H1 (cell line): ENCODE data around the gene FARS2. TPM values are rescaled to one million over a fixed set of nuclear protein-coding genes. Genes with fewer than 3 reads are reported as not detected.

Source experiments
- CTCF ChIA-PET: fragments of 300-600 bp; sonication (Branson Sonifier 250); formaldehyde crosslinking; loops from one replicate; lab custom pipeline; 2021; ENCODE audit not compliant: partially characterized antibody; lab: Charles Lee
- POLR2A ChIA-PET: fragments of 300-600 bp; sonication (Branson Sonifier 250); formaldehyde crosslinking; loops from one replicate; lab custom pipeline; 2021; ENCODE audit warnings: inconsistent platforms; ENCODE audit not compliant: partially characterized antibody; lab: Charles Lee
- DNase-seq, 2 experiments: peaks; one replicate each; pipeline versions ENCODE4 v3.0.0 to v3.0.0-alpha.2; 2010 to 2022; ENCODE audit warnings: low spot score in 2 of 2, low read depth in 1 of 2, mixed read lengths in 1 of 2
- FAIRE-seq: peaks from 2 replicates; lab custom pipeline; 2011; peaks lifted over from hg19 to GRCh38; lab: Jason Lieb, UNC
- H2AFZ ChIP-seq: 2 replicates; pipeline ENCODE4 v1.8.1; 2012; ENCODE audit warnings: low read length, inconsistent platforms
- H2AK5ac ChIP-seq: 2 replicates; pipeline ENCODE4 v1.6.1; 2013; ENCODE audit warnings: low read depth, low read length
- H2BK120ac ChIP-seq: replicated peaks from 2 replicates; pipeline ENCODE3; 2013; ENCODE audit warnings: low read depth, low read length, inconsistent platforms
- H2BK12ac ChIP-seq: 2 replicates; pipeline ENCODE4 v1.6.1; 2013; ENCODE audit warnings: low read depth, low read length
- H2BK15ac ChIP-seq: 2 replicates; pipeline ENCODE4 v1.6.1; 2013; ENCODE audit warnings: low read length
- H2BK20ac ChIP-seq: 2 replicates; pipeline ENCODE4 v1.6.1; 2013; ENCODE audit warnings: low read length
- H2BK5ac ChIP-seq: 2 replicates; pipeline ENCODE4 v1.6.1; 2013; ENCODE audit warnings: low read depth, low read length
- H3K14ac ChIP-seq: 2 replicates; pipeline ENCODE4 v1.6.1; 2013; ENCODE audit warnings: inconsistent platforms; ENCODE audit not compliant: insufficient read length
- H3K18ac ChIP-seq: 2 replicates; pipeline ENCODE4 v1.6.1; 2013; ENCODE audit warnings: low read length; ENCODE audit errors: extremely low read depth
- H3K23ac ChIP-seq: 2 replicates; pipeline ENCODE4 v1.6.1; 2013; ENCODE audit warnings: inconsistent platforms; ENCODE audit not compliant: insufficient read length
- H3K23me2 ChIP-seq: 2 replicates; pipeline ENCODE4 v1.6.1; 2013; ENCODE audit warnings: low read depth, low read length
- H3K27ac ChIP-seq: 2 replicates; pipeline ENCODE4 v1.6.1; 2011; ENCODE audit warnings: low read depth, low read length, inconsistent platforms
- H3K27me3 ChIP-seq, 4 experiments: replicated peaks in 1 of 4; 1 replicate in 1 of 4; 2 replicates in 3 of 4; pipeline versions ENCODE4 v1.6.1 to v1.8.1; 2011 to 2013; ENCODE audit warnings: low read length in 3 of 4, mild to moderate bottlenecking in 3 of 4, inconsistent platforms in 2 of 4, mixed read lengths in 2 of 4, moderate library complexity in 1 of 4; ENCODE audit not compliant: control insufficient read depth in 3 of 4, insufficient read depth in 3 of 4; ENCODE audit errors: extremely low read depth in 1 of 4
- H3K36me3 ChIP-seq, 4 experiments: 2 replicates each; pipeline versions ENCODE4 v1.6.1 to v1.8.1; 2011 to 2013; ENCODE audit warnings: mild to moderate bottlenecking in 4 of 4, low read length in 3 of 4, moderate library complexity in 2 of 4, control low read depth in 1 of 4, inconsistent platforms in 1 of 4; ENCODE audit not compliant: insufficient read depth in 4 of 4, control insufficient read depth in 2 of 4
- H3K4ac ChIP-seq: replicated peaks from 2 replicates; pipeline ENCODE3; 2013; ENCODE audit warnings: low read length, low read depth, mixed read lengths, inconsistent platforms; ENCODE audit not compliant: insufficient read length
- H3K4me1 ChIP-seq, 4 experiments: replicated peaks in 1 of 4; 1 replicate in 1 of 4; 2 replicates in 3 of 4; pipeline versions ENCODE4 v1.6.1 to v1.8.1; 2011 to 2013; ENCODE audit warnings: low read length in 3 of 4, inconsistent platforms in 2 of 4, mixed read lengths in 1 of 4; ENCODE audit not compliant: insufficient read depth in 4 of 4, control insufficient read depth in 3 of 4
- H3K4me2 ChIP-seq, 2 experiments: 2 replicates each; pipeline versions ENCODE4 v1.6.1 to v1.8.1; 2011 to 2013; ENCODE audit warnings: low read depth in 2 of 2, low read length in 2 of 2, control low read depth in 1 of 2, inconsistent platforms in 1 of 2, mild to moderate bottlenecking in 1 of 2; ENCODE audit not compliant: insufficient read depth in 1 of 2
- H3K4me3 ChIP-seq, 4 experiments: fragments of 200-600, 300-600 bp in 1 of 4; sonication (generic), shearing (Covaris generic), sonication (Bioruptor Twin) in 1 of 4; 2 replicates each; pipeline versions ENCODE4 v1.5.1 to v1.8.1; 2011 to 2016; ENCODE audit warnings: low read length in 4 of 4, low read depth in 3 of 4, control low read depth in 2 of 4, inconsistent platforms in 2 of 4, mild to moderate bottlenecking in 2 of 4, mixed read lengths in 1 of 4, moderate library complexity in 1 of 4; ENCODE audit not compliant: insufficient read depth in 2 of 4; ENCODE audit errors: extremely low read depth in 1 of 4
- H3K56ac ChIP-seq: replicated peaks from 2 replicates; pipeline ENCODE3; 2013; ENCODE audit warnings: low read depth, mild to moderate bottlenecking, mixed read lengths, low read length, inconsistent platforms; ENCODE audit not compliant: insufficient read length
- H3K79me1 ChIP-seq: 2 replicates; pipeline ENCODE4 v1.6.1; 2013; ENCODE audit warnings: low read depth, low read length, control low read depth
- H3K79me2 ChIP-seq, 2 experiments: 2 replicates each; pipeline versions ENCODE4 v1.6.1 to v1.8.1; 2012 to 2013; ENCODE audit warnings: low read length in 2 of 2, mild to moderate bottlenecking in 2 of 2, inconsistent platforms in 1 of 2; ENCODE audit not compliant: insufficient read depth in 2 of 2, control insufficient read depth in 1 of 2
- H3K9ac ChIP-seq, 4 experiments: replicated peaks in 1 of 4; 1 replicate in 1 of 4; 2 replicates in 3 of 4; pipeline versions ENCODE4 v1.6.1 to v1.8.1; 2011 to 2013; ENCODE audit warnings: low read depth in 3 of 4, low read length in 3 of 4, control low read depth in 2 of 4, mild to moderate bottlenecking in 2 of 4, moderate library complexity in 2 of 4, inconsistent platforms in 1 of 4; ENCODE audit errors: extremely low read depth in 1 of 4
- H3K9me3 ChIP-seq, 2 experiments: 2 replicates each; pipeline versions ENCODE4 v1.6.1 to v1.8.1; 2012 to 2013; ENCODE audit warnings: mild to moderate bottlenecking in 2 of 2, moderate library complexity in 2 of 2, control low read depth in 1 of 2, inconsistent platforms in 1 of 2, low read depth in 1 of 2, low read length in 1 of 2, mixed read lengths in 1 of 2; ENCODE audit not compliant: insufficient read depth in 2 of 2
- H4K20me1 ChIP-seq, 2 experiments: replicated peaks in 1 of 2; 2 replicates each; pipeline versions ENCODE3 to v1.8.1; 2011 to 2013; ENCODE audit warnings: inconsistent platforms in 2 of 2, low read length in 2 of 2, mild to moderate bottlenecking in 1 of 2; ENCODE audit not compliant: insufficient read depth in 2 of 2, control insufficient read depth in 1 of 2
- H4K5ac ChIP-seq: 2 replicates; pipeline ENCODE4 v1.6.1; 2013; ENCODE audit warnings: low read length, low read depth, mixed read lengths, inconsistent platforms; ENCODE audit not compliant: insufficient read length
- H4K8ac ChIP-seq: 2 replicates; pipeline ENCODE4 v1.8.0; 2013; ENCODE audit warnings: mild to moderate bottlenecking, moderate library complexity, low read length, inconsistent platforms; ENCODE audit not compliant: insufficient read depth; ENCODE audit errors: extremely low read depth
- H4K91ac ChIP-seq: replicated peaks from 2 replicates; pipeline ENCODE3; 2013; ENCODE audit warnings: low read length, mixed read lengths, inconsistent platforms; ENCODE audit not compliant: insufficient read length
- CBX8 ChIP-seq: fragments of 300-800, 300-1000 bp; sonication (generic); IDR thresholded peaks from 2 replicates; pipeline ENCODE4 v1.7.1; 2016; ENCODE audit warnings: low read depth, low read length, borderline replicate concordance
- CHD1 ChIP-seq: IDR thresholded peaks from 2 replicates; pipeline ENCODE4 v1.6.1; 2012; ENCODE audit warnings: low read depth, low read length, improper control_type of control experiment
- EGR1 ChIP-seq: IDR thresholded peaks from 2 replicates; pipeline ENCODE4 v1.6.1; 2011; ENCODE audit warnings: low read depth, low read length, borderline replicate concordance
- EP300 ChIP-seq, 2 experiments: IDR thresholded peaks; 1 replicate in 1 of 2; 2 replicates in 1 of 2; pipeline ENCODE4 v1.6.1; 2011 to 2012; ENCODE audit warnings: low read depth in 2 of 2, low read length in 2 of 2, mild to moderate bottlenecking in 2 of 2, borderline replicate concordance in 1 of 2, inconsistent platforms in 1 of 2, moderate library complexity in 1 of 2
- GABPA ChIP-seq: IDR thresholded peaks from 2 replicates; pipeline ENCODE4 v1.6.1; 2011; ENCODE audit warnings: mild to moderate bottlenecking, low read length, moderate library complexity, borderline replicate concordance; ENCODE audit not compliant: insufficient read depth
- SUZ12 ChIP-seq: fragments of 200-600 bp; sonication (generic); IDR thresholded peaks from 2 replicates; pipeline ENCODE4 v1.6.1; 2012; ENCODE audit warnings: mild to moderate bottlenecking, inconsistent platforms, low read length, moderate library complexity, mixed read lengths
- TAF1 ChIP-seq: IDR thresholded peaks from 2 replicates; pipeline ENCODE4 v1.6.1; 2011; ENCODE audit warnings: mild to moderate bottlenecking, low read depth, low read length
- ZNF274 ChIP-seq: IDR thresholded peaks from 2 replicates; pipeline ENCODE4 v1.7.0; 2012; ENCODE audit warnings: low read length, borderline replicate concordance; ENCODE audit errors: extremely low read depth
- WGBS, 2 experiments: shearing (Covaris generic) in 1 of 2; methylation state at CpG; one replicate each; pipeline versions ENCODE4 v1.1.6 to v1.1.7; 2013 to 2015; ENCODE audit warnings: low lambda C conversion rate in 2 of 2, mixed read lengths in 2 of 2, inconsistent platforms in 1 of 2, low coverage in 1 of 2, missing lambda C conversion rate in 1 of 2; ENCODE audit not compliant: insufficient replicate concordance in 2 of 2, insufficient coverage in 1 of 2, insufficient read length in 1 of 2; ENCODE audit errors: extremely low coverage in 1 of 2, missing lambda C conversion rate in 1 of 2; 5-methylcytosine and 5-hydroxymethylcytosine counted together
- polyA plus RNA-seq, 7 experiments: library from polyadenylated mRNA; depleted of rRNA in 3 of 7; stranded (reverse) in 5 of 7; unstranded in 2 of 7; fragments of >200 nt in 5 of 7; fragments of 200-250 nt in 2 of 7; gene quantifications; 1 replicate in 5 of 7; 2 replicates in 1 of 7; 4 replicates in 1 of 7; pipeline versions ENCODE4 v1.2.1 to v1.2.3, GENCODE V29; 2011 to 2013; ENCODE audit warnings: missing spikeins in 2 of 7, mixed read lengths in 2 of 7
- total RNA-seq: library from RNA; stranded (reverse); fragmentation: NEBNext Ultra II Directional; extraction: Animal tissue kit (Norgen Biotek cat#: 25700); gene quantifications from 2 replicates; pipeline ENCODE4 v1.2.1, GENCODE V29; 2021
- TF ChIP-seq, protein P1 (sequence below): IDR thresholded peaks from 2 replicates; pipeline ENCODE4 v1.6.1; 2012; ENCODE audit warnings: low read length, inconsistent platforms

Gene FARS2
- total and polyA plus RNA-seq, 2 of the 8 experiments (the other 6 are each of a cell fraction or from before 2014, with no cell fraction given) = 11.7 to 14.4 TPM

DNA sequence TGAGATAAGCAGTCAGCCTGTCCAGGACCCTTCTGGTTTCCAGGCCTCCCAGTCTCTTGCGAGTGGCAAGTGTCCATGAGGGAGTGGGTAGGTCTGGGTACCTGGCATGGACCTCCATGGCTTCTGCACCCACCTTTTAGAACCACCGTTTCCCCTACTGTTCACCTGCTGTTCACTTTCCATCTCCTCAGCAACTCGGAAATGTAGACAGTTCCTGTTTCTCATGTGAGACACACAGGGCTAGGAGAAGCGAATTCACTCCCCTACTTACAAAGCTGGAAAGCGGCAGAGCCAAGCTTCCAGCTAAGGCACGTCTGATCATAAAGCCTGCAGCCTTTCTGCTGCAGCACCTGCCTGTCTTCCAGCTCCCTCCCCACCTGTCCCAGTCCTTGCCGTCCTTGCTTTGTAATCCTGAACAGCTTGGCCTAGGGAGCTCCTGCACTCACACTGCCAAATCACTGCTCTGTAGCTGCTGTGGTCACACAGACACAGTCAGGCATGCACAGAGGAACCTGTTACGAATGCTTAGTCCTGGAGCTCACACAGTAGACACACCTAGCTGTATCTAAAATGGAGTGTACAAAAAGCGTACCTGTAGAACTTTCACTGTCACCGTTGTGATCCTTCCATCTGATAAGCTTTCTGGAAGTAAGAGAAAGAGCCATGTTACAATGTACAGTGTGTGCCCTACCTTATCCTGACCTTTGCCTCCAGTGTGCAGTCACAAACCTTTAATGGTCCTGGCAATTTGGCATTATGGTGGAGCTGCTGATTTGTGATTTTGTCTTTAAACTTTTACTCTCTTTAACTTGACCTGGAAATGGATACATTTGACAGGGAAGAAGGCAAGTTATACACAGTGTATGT, 451.3 kb downstream of the FARS2 start:
- Histone ChIP-seq H2BK15ac (no peak overlapping the region), H3K4me3 (0 out of 8 replicates have a peak overlapping the region, but pooled peaks of 1 of the 4 experiments have one; percentile 2), H3K36me3 (peaks cover 0 to 3% (median 0%) of the 10 kb centered on the region in 4 experiments; a peak in 1 of 8 replicates), H3K4me2 (peak overlapping the region in 1 of 2 experiments; percentile 55; a peak in 2 of 4 replicates), H2BK12ac (peak overlapping the region; percentile 52; the same call in 1 of the 2 replicates), H3K4me1 (peaks cover 2 to 13% (median 8%) of the 10 kb centered on the region in 4 experiments; a peak in 5 of 7 replicates), H2AFZ (no peak overlapping the region), H3K56ac (no peak overlapping the region), H3K23me2 (no peaks in the 10 kb centered on the region), H3K18ac (no peak overlapping the region; the same call in 1 of the 2 replicates), H2BK120ac (peak overlapping the region; percentile 57), H3K79me1 (no peaks in the 10 kb centered on the region), H4K91ac (no peak overlapping the region), H2AK5ac (0 out of 2 replicates have a peak overlapping the region, but pooled peaks have one; percentile 1), H4K8ac (no peak overlapping the region), H3K27ac (no peak overlapping the region), H4K20me1 (no peaks in the 10 kb centered on the region), H3K27me3 (no peaks in the 10 kb centered on the region), H4K5ac (no peak overlapping the region), H2BK5ac (no peak overlapping the region), H3K4ac (no peak overlapping the region), H3K14ac (no peak overlapping the region), H3K23ac (no peak overlapping the region), H3K79me2 (no peaks in the 10 kb centered on the region), H2BK20ac (no peak overlapping the region; the same call in 1 of the 2 replicates), H3K9ac (no peak overlapping the region; a peak in 1 of 7 replicates), H3K9me3 (peaks cover 5 to 7% of the 10 kb centered on the region in 2 experiments; a peak in 3 of 4 replicates)
- CTCF ChIA-PET = interaction anchor here (0.9 to 1.5 kb wide), 6 partner anchors 19 to 290 kb away, joined by 3 to 6 read pairs (median 4); no protein-coding TSS in a partner anchor
- 77% methylated on average over 10 of the region's 10 CpGs; no CpG with 5 or more reads in 1 of the 2 experiments for WGBS, 2 experiments
- FAIRE-seq (no peak), DNase-seq (no peak)
- POLR2A ChIA-PET = interaction anchor here (0.8 kb wide), 1 partner anchor 792 kb away, joined by 3 read pairs; no protein-coding TSS in a partner anchor
- no peak for TF ChIP-seq EP300 (IDR thresholded peaks at IDR 0.05; ENCODE audit: borderline replicate concordance in 1 of 2, low read depth in 2 of 2, low read length in 2 of 2)
- no peak for TF ChIP-seq TAF1
- no peak for TF ChIP-seq GABPA
- no peak for TF ChIP-seq CHD1
- no peak for TF ChIP-seq SUZ12
- TF ChIP-seq CBX8 = no peak
- no peak for TF ChIP-seq EGR1
- TF ChIP-seq, protein P1, sequence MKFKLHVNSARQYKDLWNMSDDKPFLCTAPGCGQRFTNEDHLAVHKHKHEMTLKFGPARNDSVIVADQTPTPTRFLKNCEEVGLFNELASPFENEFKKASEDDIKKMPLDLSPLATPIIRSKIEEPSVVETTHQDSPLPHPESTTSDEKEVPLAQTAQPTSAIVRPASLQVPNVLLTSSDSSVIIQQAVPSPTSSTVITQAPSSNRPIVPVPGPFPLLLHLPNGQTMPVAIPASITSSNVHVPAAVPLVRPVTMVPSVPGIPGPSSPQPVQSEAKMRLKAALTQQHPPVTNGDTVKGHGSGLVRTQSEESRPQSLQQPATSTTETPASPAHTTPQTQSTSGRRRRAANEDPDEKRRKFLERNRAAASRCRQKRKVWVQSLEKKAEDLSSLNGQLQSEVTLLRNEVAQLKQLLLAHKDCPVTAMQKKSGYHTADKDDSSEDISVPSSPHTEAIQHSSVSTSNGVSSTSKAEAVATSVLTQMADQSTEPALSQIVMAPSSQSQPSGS = no peak
- no peak for TF ChIP-seq ZNF274
